Liver (tissue), 9 donors: ENCODE data around the gene UBE3D. TPM values are rescaled to one million over a fixed set of nuclear protein-coding genes. Genes with fewer than 3 reads are reported as not detected.

Experiments
- DNase-seq: peaks from one replicate; pipeline ENCODE4 v3.0.0-alpha.2; 2017; ENCODE audit warnings: low spot score
- H3K27ac ChIP-seq, 2 donors: one replicate each; pipeline ENCODE4 v1.7.0; 2013; ENCODE audit warnings: inconsistent platforms in 2 of 2, low read length in 2 of 2, control low read depth in 1 of 2, low read depth in 1 of 2, mild to moderate bottlenecking in 1 of 2
- H3K27me3 ChIP-seq, 4 donors: one replicate each; pipeline versions ENCODE4 v1.6.1 to v1.7.0; 2013; ENCODE audit warnings: low read length in 3 of 4, inconsistent platforms in 1 of 4, mild to moderate bottlenecking in 1 of 4, moderate library complexity in 1 of 4; ENCODE audit not compliant: control insufficient read depth in 4 of 4, insufficient read depth in 4 of 4
- H3K36me3 ChIP-seq, 4 donors: one replicate each; pipeline versions ENCODE4 v1.6.1 to v1.7.0; 2013; ENCODE audit warnings: low read length in 3 of 4, mild to moderate bottlenecking in 3 of 4, low read depth in 1 of 4, moderate library complexity in 1 of 4; ENCODE audit not compliant: control insufficient read depth in 4 of 4, insufficient read depth in 3 of 4
- H3K4me1 ChIP-seq, 4 donors: one replicate each; pipeline versions ENCODE4 v1.6.1 to v1.7.0; 2013; ENCODE audit warnings: low read length in 3 of 4, mild to moderate bottlenecking in 3 of 4, moderate library complexity in 1 of 4; ENCODE audit not compliant: control insufficient read depth in 4 of 4, insufficient read depth in 4 of 4
- H3K4me3 ChIP-seq, 3 donors: one replicate each; pipeline versions ENCODE4 v1.6.1 to v1.7.0; 2013; ENCODE audit warnings: low read length in 3 of 3, control low read depth in 1 of 3, low read depth in 1 of 3, mild to moderate bottlenecking in 1 of 3
- H3K9ac ChIP-seq, 2 donors: one replicate each; pipeline ENCODE4 v1.7.0; 2013; ENCODE audit warnings: low read length in 2 of 2, mild to moderate bottlenecking in 2 of 2, moderate library complexity in 2 of 2, control low read depth in 1 of 2, low read depth in 1 of 2
- H3K9me3 ChIP-seq, 4 donors: one replicate each; pipeline versions ENCODE4 v1.6.1 to v1.7.0; 2013; ENCODE audit warnings: low read length in 3 of 4; ENCODE audit not compliant: control insufficient read depth in 4 of 4
- EGR1 ChIP-seq, 2 donors: IDR thresholded peaks; 2 replicates each; pipeline ENCODE4 v1.6.1; 2016 to 2018; ENCODE audit warnings: antibody characterized with exemption in 2 of 2, low read depth in 2 of 2
- FOXA1 ChIP-seq: IDR thresholded peaks from 2 replicates; pipeline ENCODE4 v1.6.1; 2016; ENCODE audit warnings: antibody characterized with exemption
- FOXA2 ChIP-seq: IDR thresholded peaks from 2 replicates; pipeline ENCODE4 v1.6.1; 2016; ENCODE audit warnings: antibody characterized with exemption
- GABPA ChIP-seq, 2 donors: IDR thresholded peaks in 1 of 2; conservative IDR thresholded peaks in 1 of 2; 2 replicates each; pipeline ENCODE4 v1.6.1; 2016; ENCODE audit warnings: antibody characterized with exemption in 2 of 2, mild to moderate bottlenecking in 1 of 2, moderate library complexity in 1 of 2
- HNF4A ChIP-seq, 2 donors: conservative IDR thresholded peaks; 2 replicates each; pipeline ENCODE4 v1.6.1; 2016; ENCODE audit warnings: antibody characterized with exemption in 2 of 2, mild to moderate bottlenecking in 2 of 2
- JUND ChIP-seq, 2 donors: IDR thresholded peaks; 2 replicates each; pipeline ENCODE4 v1.6.1; 2016; ENCODE audit warnings: antibody characterized with exemption in 2 of 2
- NR2F2 ChIP-seq: IDR thresholded peaks from 2 replicates; pipeline ENCODE4 v1.6.1; 2016; ENCODE audit warnings: antibody characterized with exemption
- RAD21 ChIP-seq, 2 donors: IDR thresholded peaks; 2 replicates each; pipeline ENCODE4 v1.6.1; 2016; ENCODE audit warnings: antibody characterized with exemption in 2 of 2, mild to moderate bottlenecking in 2 of 2
- RXRA ChIP-seq, 2 donors: IDR thresholded peaks; 2 replicates each; pipeline ENCODE4 v1.6.1; 2017 to 2018; ENCODE audit warnings: antibody characterized with exemption in 2 of 2, mild to moderate bottlenecking in 1 of 2
- SP1 ChIP-seq: IDR thresholded peaks from 2 replicates; pipeline ENCODE4 v1.6.1; 2018; ENCODE audit warnings: antibody characterized with exemption, mild to moderate bottlenecking
- TAF1 ChIP-seq: conservative IDR thresholded peaks from 2 replicates; pipeline ENCODE4 v1.6.1; 2016; ENCODE audit warnings: antibody characterized with exemption, mild to moderate bottlenecking
- YY1 ChIP-seq: IDR thresholded peaks from 2 replicates; pipeline ENCODE4 v1.6.1; 2016; ENCODE audit warnings: antibody characterized with exemption, mild to moderate bottlenecking
- WGBS: extraction: QIAGEN DNeasy Blood & Tissue Kit; methylation state at CpG from one replicate; pipeline ENCODE4 v1.1.7; 2013; 5-methylcytosine and 5-hydroxymethylcytosine counted together
- polyA plus RNA-seq, 2 donors: library from polyadenylated mRNA; stranded (reverse) in 1 of 2; unstranded in 1 of 2; fragments of 200-250 nt in 1 of 2; fragments of >200 nt in 1 of 2; fragmentation: Nextera tagmentation in 1 of 2; extraction: Ambion mirVana in 1 of 2; gene quantifications; one replicate each; pipeline versions ENCODE4 v1.2.1 to v1.2.3, GENCODE V29; 2013 to 2015
- total RNA-seq, 2 donors: library from RNA; depleted of rRNA; stranded (reverse); fragments of >200 nt; gene quantifications; one replicate each; pipeline ENCODE4 v1.2.3, GENCODE V29; 2014
- TF ChIP-seq, protein P1 (sequence below): IDR thresholded peaks from 2 replicates; pipeline ENCODE4 v1.6.1; 2016; ENCODE audit warnings: antibody characterized with exemption
- TF ChIP-seq, protein P2 (sequence below): IDR thresholded peaks from 2 replicates; pipeline ENCODE4 v1.6.1; 2016; ENCODE audit warnings: antibody characterized with exemption, mild to moderate bottlenecking
- TF ChIP-seq, protein P3 (sequence below): IDR thresholded peaks from 2 replicates; pipeline ENCODE4 v1.6.1; 2016; ENCODE audit warnings: antibody characterized with exemption
- TF ChIP-seq, protein P4 (sequence below): IDR thresholded peaks from 2 replicates; pipeline ENCODE4 v1.6.1; 2016; ENCODE audit warnings: antibody characterized with exemption
- TF ChIP-seq, protein P5 (sequence below): fragments of 150-350 bp; IDR thresholded peaks from 2 replicates; pipeline ENCODE4 v1.5.1; 2017; ENCODE audit warnings: improper control_type of control experiment, low read depth, low read length; ENCODE audit not compliant: missing input control
- donor health status: healthy.
- donor health status: healthy.
- donor health status: healthy.
- donor health status: healthy.
- donor health status: healthy.

Gene UBE3D
- total and polyA plus RNA-seq, 4 donors, result 0.78 to 6.4 (median 1.9) TPM

DNA sequence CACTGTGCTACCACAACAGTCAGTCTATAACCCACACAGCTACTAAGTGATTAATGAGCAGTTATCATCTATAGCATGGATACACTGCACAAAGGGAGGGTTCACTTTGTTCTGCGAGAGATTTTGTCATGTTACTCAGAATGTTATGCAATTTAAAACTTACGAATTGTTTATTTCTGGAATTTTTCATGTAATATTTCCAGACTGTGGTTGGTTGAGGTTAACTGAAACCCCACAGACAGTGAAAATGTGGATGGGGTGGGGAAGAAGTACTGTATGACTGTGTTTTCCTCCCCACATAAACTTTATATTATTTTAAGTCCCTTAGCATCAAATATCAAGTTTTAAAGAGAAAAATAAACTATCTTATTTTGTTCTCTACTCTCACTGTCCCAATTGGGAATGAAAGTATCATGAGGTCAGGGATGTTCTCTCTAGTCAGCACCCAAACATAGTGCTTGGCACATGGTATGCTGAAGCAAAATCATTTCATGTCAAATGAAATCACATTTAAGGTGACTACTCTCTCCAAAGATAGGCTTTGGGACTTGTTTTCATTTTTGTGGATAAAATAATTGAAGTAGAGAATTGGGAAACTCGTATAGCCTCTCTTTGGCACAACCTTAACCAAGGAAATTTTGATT, 27.2 kb upstream of the UBE3D start:
- Histone ChIP-seq H3K36me3 (peaks cover 0 to 1% (median 0%) of the 10 kb centered on the region in 4 donors), H3K4me1 (no peaks in the 10 kb centered on the region), H3K9me3 (no peaks in the 10 kb centered on the region), H3K4me3 (no peak overlapping the region), H3K27ac (no peak overlapping the region), H3K9ac (no peak overlapping the region), H3K27me3 (no peaks in the 10 kb centered on the region)
- no peak for TF ChIP-seq YY1
- TF ChIP-seq FOXA1, result no peak
- TF ChIP-seq, protein P1, sequence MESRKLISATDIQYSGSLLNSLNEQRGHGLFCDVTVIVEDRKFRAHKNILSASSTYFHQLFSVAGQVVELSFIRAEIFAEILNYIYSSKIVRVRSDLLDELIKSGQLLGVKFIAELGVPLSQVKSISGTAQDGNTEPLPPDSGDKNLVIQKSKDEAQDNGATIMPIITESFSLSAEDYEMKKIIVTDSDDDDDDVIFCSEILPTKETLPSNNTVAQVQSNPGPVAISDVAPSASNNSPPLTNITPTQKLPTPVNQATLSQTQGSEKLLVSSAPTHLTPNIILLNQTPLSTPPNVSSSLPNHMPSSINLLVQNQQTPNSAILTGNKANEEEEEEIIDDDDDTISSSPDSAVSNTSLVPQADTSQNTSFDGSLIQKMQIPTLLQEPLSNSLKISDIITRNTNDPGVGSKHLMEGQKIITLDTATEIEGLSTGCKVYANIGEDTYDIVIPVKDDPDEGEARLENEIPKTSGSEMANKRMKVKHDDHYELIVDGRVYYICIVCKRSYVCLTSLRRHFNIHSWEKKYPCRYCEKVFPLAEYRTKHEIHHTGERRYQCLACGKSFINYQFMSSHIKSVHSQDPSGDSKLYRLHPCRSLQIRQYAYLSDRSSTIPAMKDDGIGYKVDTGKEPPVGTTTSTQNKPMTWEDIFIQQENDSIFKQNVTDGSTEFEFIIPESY, result no peak
- no peak for TF ChIP-seq NR2F2
- no peak for TF ChIP-seq SP1
- no peak for DNase-seq
- 83% methylated on average over 3 of the region's 3 CpGs for WGBS

DNA sequence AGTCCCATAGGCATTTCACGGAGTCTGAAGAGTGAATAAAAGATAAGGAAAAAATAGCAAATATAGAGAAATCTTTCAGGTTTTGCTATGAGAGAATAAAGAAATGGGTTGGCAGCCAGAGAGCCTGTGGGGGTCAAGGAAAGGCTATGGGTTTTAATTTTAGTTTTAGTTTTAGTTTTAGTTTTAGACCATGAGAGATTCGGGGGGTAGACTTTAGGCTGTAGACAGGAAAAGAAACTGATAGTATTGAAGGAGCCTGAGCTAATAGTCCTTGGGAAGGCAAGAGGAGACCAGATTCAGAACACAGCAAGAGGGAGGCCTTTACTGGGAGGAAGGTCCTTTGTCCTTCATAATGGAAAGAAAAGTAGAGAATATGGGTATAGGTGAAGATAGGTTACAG, 21.1 kb upstream of the UBE3D start:
- Histone ChIP-seq H3K36me3 (no peaks in the 10 kb centered on the region), H3K4me1 (peaks cover 0 to 3% (median 0%) of the 10 kb centered on the region in 4 donors), H3K27me3 (no peaks in the 10 kb centered on the region), H3K27ac (no peak overlapping the region), H3K9me3 (no peaks in the 10 kb centered on the region), H3K9ac (no peak overlapping the region), H3K4me3 (no peak overlapping the region)
- TF ChIP-seq SP1 (no peak), JUND (IDR thresholded peaks at IDR 0.05) (no peak), RXRA (IDR thresholded peaks at IDR 0.05) (no peak), TAF1 (no peak), GABPA (IDR thresholded peaks at IDR 0.05 in 1 of 2, conservative IDR thresholded peaks at IDR 0.05 in 1 of 2) (no peak), FOXA2 (no peak), EGR1 (IDR thresholded peaks at IDR 0.05; ENCODE audit: low read depth in 2 of 2) (no peak), RAD21 (IDR thresholded peaks at IDR 0.05) (no peak), FOXA1 (no peak), YY1 (no peak), HNF4A (conservative IDR thresholded peaks at IDR 0.05) (no peak), NR2F2 (no peak)
- TF ChIP-seq, protein P2, sequence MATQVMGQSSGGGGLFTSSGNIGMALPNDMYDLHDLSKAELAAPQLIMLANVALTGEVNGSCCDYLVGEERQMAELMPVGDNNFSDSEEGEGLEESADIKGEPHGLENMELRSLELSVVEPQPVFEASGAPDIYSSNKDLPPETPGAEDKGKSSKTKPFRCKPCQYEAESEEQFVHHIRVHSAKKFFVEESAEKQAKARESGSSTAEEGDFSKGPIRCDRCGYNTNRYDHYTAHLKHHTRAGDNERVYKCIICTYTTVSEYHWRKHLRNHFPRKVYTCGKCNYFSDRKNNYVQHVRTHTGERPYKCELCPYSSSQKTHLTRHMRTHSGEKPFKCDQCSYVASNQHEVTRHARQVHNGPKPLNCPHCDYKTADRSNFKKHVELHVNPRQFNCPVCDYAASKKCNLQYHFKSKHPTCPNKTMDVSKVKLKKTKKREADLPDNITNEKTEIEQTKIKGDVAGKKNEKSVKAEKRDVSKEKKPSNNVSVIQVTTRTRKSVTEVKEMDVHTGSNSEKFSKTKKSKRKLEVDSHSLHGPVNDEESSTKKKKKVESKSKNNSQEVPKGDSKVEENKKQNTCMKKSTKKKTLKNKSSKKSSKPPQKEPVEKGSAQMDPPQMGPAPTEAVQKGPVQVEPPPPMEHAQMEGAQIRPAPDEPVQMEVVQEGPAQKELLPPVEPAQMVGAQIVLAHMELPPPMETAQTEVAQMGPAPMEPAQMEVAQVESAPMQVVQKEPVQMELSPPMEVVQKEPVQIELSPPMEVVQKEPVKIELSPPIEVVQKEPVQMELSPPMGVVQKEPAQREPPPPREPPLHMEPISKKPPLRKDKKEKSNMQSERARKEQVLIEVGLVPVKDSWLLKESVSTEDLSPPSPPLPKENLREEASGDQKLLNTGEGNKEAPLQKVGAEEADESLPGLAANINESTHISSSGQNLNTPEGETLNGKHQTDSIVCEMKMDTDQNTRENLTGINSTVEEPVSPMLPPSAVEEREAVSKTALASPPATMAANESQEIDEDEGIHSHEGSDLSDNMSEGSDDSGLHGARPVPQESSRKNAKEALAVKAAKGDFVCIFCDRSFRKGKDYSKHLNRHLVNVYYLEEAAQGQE, result no peak
- TF ChIP-seq, protein P1, result no peak
- TF ChIP-seq, protein P3, sequence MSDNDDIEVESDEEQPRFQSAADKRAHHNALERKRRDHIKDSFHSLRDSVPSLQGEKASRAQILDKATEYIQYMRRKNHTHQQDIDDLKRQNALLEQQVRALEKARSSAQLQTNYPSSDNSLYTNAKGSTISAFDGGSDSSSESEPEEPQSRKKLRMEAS, result no peak
- TF ChIP-seq, protein P4, sequence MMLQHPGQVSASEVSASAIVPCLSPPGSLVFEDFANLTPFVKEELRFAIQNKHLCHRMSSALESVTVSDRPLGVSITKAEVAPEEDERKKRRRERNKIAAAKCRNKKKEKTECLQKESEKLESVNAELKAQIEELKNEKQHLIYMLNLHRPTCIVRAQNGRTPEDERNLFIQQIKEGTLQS, result no peak
- TF ChIP-seq, protein P5, sequence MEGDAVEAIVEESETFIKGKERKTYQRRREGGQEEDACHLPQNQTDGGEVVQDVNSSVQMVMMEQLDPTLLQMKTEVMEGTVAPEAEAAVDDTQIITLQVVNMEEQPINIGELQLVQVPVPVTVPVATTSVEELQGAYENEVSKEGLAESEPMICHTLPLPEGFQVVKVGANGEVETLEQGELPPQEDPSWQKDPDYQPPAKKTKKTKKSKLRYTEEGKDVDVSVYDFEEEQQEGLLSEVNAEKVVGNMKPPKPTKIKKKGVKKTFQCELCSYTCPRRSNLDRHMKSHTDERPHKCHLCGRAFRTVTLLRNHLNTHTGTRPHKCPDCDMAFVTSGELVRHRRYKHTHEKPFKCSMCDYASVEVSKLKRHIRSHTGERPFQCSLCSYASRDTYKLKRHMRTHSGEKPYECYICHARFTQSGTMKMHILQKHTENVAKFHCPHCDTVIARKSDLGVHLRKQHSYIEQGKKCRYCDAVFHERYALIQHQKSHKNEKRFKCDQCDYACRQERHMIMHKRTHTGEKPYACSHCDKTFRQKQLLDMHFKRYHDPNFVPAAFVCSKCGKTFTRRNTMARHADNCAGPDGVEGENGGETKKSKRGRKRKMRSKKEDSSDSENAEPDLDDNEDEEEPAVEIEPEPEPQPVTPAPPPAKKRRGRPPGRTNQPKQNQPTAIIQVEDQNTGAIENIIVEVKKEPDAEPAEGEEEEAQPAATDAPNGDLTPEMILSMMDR, result no peak
- WGBS, result 76% methylated on average over 2 of the region's 2 CpGs
- no peak for DNase-seq
